SK-N-SH treated with all-trans-retinoic acid at 6 μM for 48 hours (cell line): ENCODE measurements around the gene SCGB1D4.
A peak's percentile ranks its signal among the peaks of the same experiment; 100 is the strongest.
"Not testable (repeated sequence)": the region's sequence is repeated elsewhere in the genome, so short reads cannot be mapped to it uniquely, and the experiment has no call there.

Source experiments
- ATAC-seq: fragments of 200-7000 bp; cut with Tn5 transposase; 3 replicates; pipeline ENCODE4 v1.9.1; 2020; ENCODE audit warnings: mild to moderate bottlenecking, moderate library complexity
- ARNTL ChIP-seq: fragments of 450-650 bp; formaldehyde crosslinking; IDR thresholded peaks from 2 replicates; pipeline ENCODE4 v1.5.0; 2020; ENCODE audit warnings: low read depth, mild to moderate bottlenecking, moderate library complexity, borderline replicate concordance
- CSDC2 ChIP-seq: fragments of 250-450 bp; sonication (Bioruptor Pico); IDR thresholded peaks from 2 replicates; pipeline ENCODE4 v1.5.0; 2020; ENCODE audit warnings: mild to moderate bottlenecking, moderate library complexity
- OSR1 ChIP-seq: fragments of 250-450 bp; sonication (Bioruptor Pico); IDR thresholded peaks from 2 replicates; pipeline ENCODE4 v1.8.0; 2022; ENCODE audit warnings: moderate library complexity, mild to moderate bottlenecking, inconsistent platforms
- RARB ChIP-seq: fragments of 250-450 bp; sonication (Bioruptor Pico); IDR thresholded peaks from 2 replicates; pipeline ENCODE4 v1.8.0; 2021; ENCODE audit warnings: mild to moderate bottlenecking, moderate library complexity
- SNAI2 ChIP-seq: fragments of 250-450 bp; sonication (Bioruptor Pico); IDR thresholded peaks from 2 replicates; pipeline ENCODE4 v1.5.0; 2020; ENCODE audit warnings: mild to moderate bottlenecking, moderate library complexity
- TCF4 ChIP-seq: fragments of 250-450 bp; sonication (Bioruptor Pico); IDR thresholded peaks from 2 replicates; pipeline ENCODE4 v1.8.0; 2021; ENCODE audit warnings: mild to moderate bottlenecking, moderate library complexity, borderline replicate concordance
- ZFP3 ChIP-seq: fragments of 250-450 bp; sonication (Bioruptor Pico); IDR thresholded peaks from 2 replicates; pipeline ENCODE4 v1.5.0; 2020; ENCODE audit warnings: mild to moderate bottlenecking, moderate library complexity
- ZNF565 ChIP-seq: fragments of 450-650 bp; formaldehyde crosslinking; conservative IDR thresholded peaks from 2 replicates; pipeline ENCODE4 v1.5.0; 2020; ENCODE audit warnings: low read depth, mild to moderate bottlenecking, moderate library complexity
- TF ChIP-seq, protein P1 (sequence below): fragments of 250-450 bp; sonication (Bioruptor Pico); IDR thresholded peaks from 2 replicates; pipeline ENCODE4 v1.5.1; 2021; ENCODE audit warnings: mild to moderate bottlenecking, moderate library complexity
- TF ChIP-seq, protein P2 (sequence below): fragments of 250-450 bp; sonication (Bioruptor Pico); IDR thresholded peaks from 2 replicates; pipeline ENCODE4 v1.5.0; 2020; ENCODE audit warnings: mild to moderate bottlenecking, moderate library complexity
- TF ChIP-seq, protein P3 (sequence below): fragments of 250-450 bp; sonication (Bioruptor Pico); IDR thresholded peaks from 2 replicates; pipeline ENCODE4 v1.8.0; 2020; ENCODE audit warnings: mild to moderate bottlenecking, moderate library complexity, borderline replicate concordance

Gene SCGB1D4

DNA sequence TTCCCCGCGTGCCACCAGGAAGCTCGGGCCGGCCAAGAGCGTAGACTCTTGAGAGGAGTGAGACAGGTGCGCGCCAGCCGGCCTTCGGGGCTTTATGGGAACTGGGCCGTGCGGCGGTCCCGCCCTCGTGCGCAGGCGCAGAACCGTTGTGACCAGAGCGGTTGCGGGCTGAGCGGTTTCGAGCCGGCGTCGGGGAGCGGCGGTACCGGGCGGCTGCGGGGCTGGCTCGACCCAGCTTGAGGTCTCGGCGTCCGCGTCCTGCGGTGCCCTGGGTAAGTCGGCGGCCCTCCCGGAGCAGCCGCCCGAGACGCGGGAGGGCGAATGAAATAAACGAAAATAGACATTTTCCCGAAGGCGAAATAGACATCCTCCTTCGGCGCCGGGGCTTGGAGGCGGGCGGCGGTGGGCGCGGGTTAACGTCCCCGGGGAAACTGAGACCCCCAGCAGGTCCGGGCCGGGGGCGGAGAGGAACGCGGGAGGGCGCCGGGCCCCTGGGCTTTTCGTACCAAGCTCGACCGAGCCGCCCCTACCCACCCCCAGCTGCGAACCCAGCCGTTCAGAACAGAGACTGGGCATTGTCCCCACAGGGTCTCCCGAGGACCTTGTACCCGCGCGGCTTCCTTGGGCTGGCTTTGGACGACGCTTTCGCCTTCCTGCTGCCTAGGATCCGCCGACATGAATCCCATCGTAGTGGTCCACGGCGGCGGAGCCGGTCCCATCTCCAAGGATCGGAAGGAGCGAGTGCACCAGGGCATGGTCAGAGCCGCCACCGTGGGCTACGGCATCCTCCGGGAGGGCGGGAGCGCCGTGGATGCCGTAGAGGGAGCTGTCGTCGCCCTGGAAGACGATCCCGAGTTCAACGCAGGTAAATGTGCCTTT is 38.7 kb upstream of the SCGB1D4 start, which contains the start of gene ASRGL1:
Gene ASRGL1 (plus strand): TSS at position 146 of the 879 bp plus-strand sequence. CDS start 530 bp downstream, at position 676.
- TF ChIP-seq TCF4 (CRISPR knock-in tag) (no peak), RARB (CRISPR knock-in tag) (no peak), OSR1 (CRISPR knock-in tag) (no peak), CSDC2 (CRISPR knock-in tag) (no peak), SNAI2 (peak; percentile 92), ZNF565 (CRISPR knock-in tag) (no peak)
- TF ChIP-seq, protein P1, sequence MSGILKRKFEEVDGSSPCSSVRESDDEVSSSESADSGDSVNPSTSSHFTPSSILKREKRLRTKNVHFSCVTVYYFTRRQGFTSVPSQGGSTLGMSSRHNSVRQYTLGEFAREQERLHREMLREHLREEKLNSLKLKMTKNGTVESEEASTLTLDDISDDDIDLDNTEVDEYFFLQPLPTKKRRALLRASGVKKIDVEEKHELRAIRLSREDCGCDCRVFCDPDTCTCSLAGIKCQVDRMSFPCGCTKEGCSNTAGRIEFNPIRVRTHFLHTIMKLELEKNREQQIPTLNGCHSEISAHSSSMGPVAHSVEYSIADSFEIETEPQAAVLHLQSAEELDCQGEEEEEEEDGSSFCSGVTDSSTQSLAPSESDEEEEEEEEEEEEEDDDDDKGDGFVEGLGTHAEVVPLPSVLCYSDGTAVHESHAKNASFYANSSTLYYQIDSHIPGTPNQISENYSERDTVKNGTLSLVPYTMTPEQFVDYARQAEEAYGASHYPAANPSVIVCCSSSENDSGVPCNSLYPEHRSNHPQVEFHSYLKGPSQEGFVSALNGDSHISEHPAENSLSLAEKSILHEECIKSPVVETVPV (CRISPR knock-in tag): no peak
- TF ChIP-seq, protein P2, sequence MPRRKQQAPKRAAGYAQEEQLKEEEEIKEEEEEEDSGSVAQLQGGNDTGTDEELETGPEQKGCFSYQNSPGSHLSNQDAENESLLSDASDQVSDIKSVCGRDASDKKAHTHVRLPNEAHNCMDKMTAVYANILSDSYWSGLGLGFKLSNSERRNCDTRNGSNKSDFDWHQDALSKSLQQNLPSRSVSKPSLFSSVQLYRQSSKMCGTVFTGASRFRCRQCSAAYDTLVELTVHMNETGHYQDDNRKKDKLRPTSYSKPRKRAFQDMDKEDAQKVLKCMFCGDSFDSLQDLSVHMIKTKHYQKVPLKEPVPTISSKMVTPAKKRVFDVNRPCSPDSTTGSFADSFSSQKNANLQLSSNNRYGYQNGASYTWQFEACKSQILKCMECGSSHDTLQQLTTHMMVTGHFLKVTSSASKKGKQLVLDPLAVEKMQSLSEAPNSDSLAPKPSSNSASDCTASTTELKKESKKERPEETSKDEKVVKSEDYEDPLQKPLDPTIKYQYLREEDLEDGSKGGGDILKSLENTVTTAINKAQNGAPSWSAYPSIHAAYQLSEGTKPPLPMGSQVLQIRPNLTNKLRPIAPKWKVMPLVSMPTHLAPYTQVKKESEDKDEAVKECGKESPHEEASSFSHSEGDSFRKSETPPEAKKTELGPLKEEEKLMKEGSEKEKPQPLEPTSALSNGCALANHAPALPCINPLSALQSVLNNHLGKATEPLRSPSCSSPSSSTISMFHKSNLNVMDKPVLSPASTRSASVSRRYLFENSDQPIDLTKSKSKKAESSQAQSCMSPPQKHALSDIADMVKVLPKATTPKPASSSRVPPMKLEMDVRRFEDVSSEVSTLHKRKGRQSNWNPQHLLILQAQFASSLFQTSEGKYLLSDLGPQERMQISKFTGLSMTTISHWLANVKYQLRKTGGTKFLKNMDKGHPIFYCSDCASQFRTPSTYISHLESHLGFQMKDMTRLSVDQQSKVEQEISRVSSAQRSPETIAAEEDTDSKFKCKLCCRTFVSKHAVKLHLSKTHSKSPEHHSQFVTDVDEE (CRISPR knock-in tag): no peak
- peak; percentile 93 for ATAC-seq

DNA sequence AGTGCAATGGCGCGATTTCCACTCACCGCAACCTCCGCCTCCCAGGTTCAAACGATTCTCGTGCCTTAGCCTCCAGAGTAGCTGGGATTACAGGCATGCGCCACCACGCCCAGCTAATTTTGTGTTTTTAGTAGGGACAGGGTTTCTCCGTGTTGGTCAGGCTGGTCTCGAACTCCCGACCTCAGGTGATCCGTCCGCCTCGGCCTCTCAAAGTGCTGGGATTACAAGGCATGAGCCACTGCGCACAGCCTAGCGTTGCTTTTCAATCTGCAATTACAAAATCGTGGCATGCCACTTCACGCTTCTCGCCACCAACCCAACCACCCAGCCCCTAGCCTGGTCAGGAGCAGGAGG is 38.1 kb upstream of the SCGB1D4 start:
- not testable (repeated sequence) for ATAC-seq

DNA sequence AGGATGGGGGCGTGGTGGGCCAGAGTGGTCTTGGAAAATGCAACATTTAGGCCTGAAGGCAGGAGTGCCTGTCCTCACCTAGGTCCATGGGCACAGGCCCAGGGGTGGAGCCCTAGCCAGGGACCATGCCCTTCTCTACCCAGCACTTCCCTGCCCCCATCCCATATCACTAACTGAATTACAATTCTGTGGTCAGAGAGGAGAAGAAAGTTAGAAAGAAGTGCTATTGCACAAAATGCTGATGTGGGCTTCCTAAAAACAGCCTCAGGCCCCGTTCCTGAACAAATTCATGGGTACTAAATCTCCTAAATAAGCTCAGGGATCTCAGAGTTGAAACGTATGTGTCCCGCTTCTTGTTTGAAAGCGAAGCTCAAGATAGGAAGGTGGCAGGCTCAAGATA is 34.9 kb upstream of the SCGB1D4 start:
- no peak for ATAC-seq
- TF ChIP-seq ARNTL (CRISPR knock-in tag) (no peak), CSDC2 (CRISPR knock-in tag) (no peak), ZFP3 (no peak)
- TF ChIP-seq, protein P3, sequence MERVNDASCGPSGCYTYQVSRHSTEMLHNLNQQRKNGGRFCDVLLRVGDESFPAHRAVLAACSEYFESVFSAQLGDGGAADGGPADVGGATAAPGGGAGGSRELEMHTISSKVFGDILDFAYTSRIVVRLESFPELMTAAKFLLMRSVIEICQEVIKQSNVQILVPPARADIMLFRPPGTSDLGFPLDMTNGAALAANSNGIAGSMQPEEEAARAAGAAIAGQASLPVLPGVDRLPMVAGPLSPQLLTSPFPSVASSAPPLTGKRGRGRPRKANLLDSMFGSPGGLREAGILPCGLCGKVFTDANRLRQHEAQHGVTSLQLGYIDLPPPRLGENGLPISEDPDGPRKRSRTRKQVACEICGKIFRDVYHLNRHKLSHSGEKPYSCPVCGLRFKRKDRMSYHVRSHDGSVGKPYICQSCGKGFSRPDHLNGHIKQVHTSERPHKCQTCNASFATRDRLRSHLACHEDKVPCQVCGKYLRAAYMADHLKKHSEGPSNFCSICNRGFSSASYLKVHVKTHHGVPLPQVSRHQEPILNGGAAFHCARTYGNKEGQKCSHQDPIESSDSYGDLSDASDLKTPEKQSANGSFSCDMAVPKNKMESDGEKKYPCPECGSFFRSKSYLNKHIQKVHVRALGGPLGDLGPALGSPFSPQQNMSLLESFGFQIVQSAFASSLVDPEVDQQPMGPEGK (CRISPR knock-in tag): no peak
- TF ChIP-seq, protein P2 (CRISPR knock-in tag): no peak
- TF ChIP-seq, all 23 proteins: peak for 0

DNA sequence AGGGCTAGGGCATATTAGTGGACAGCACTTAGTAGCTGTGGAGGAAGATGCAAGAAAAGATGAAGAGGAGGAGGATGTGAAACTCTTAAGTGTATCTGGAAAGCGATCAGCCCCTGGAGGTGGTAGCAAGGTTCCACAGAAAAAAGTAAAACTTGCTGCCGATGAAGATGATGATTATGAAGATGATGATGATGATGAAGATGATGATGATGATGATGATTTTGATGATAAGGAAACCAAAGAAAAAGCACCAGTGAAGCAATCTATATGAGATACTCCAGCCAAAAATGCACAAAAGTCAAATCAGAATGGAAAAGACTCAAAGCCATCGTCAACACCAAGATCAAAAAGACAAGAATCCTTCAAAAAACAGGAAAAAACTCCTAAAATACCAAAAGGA is 32.4 kb upstream of the SCGB1D4 start:
- ATAC-seq: not testable (repeated sequence)

DNA sequence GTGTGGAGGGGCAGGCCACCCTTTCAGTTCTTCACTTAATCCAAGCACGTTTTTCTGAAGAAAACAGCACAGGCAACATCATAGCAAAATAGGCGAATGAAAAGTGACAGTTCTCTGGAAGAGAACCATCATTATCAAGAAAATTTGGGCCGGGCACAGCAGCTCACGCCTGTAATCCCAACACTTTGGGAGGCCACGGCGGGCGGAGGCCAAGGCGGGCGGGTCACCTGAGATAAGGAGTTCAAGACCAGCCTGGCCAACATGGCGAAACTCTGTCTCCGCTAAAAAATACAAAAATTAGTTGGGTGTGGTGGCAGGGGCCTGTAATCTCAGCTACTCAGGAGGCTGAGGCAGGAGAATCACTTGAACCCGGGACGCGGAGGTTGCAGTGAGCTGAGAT is 28.7 kb upstream of the SCGB1D4 start:
- ATAC-seq: not testable (repeated sequence)

DNA sequence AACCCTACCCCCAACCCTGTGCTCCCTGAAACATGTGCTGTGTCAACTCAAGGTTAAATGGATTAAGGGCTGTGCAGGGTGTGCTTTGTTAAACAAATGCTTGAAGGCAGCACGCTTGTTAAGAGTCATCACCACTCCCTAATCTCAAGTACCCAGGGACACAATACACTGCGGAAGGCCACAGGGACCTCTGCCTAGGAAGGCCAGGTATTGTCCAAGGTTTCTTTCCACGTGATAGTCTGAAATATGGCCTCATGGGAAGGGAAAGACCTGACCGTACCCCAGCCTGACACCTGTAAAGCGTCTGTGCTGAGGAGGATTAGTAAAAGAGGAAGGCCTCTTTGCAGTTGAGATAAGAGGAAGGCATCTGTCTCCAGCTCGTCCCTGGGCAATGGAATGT is 27.8 kb upstream of the SCGB1D4 start:
- not testable (repeated sequence) for ATAC-seq

DNA sequence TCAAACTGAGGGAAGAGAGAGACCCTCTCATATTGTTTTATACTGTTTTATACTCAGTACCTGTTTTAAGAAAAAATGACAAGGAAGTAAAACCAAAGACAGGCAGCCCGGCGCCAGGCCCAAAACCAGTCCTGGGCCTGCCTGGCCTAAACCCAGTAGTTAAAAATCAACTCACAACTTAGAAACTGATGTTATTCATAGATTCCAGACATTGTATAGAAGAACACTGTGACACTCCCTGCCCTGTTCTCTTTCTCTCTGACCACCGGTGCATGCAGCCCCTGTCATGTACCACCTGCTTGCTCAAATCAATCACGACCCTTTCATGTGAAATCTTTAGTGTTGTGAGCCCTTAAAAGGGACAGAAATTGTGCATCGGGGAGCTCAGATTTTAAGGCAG is 26.9 kb upstream of the SCGB1D4 start:
- ATAC-seq: not testable (repeated sequence)
